C1 segment of cervical spinal cord (tissue), 14 donors: ENCODE data around the gene DYRK3.

ENCODE experiments used
- DNase-seq, 14 donors: peaks; one replicate each; lab custom pipeline; 2025; lab: John Stamatoyannopoulos, UW

DYRK3 gene

GRCh38 chr1:206683313-206683712 lies 48.0 kb downstream of the DYRK3 start:
- no peak for DNase-seq

DNA sequence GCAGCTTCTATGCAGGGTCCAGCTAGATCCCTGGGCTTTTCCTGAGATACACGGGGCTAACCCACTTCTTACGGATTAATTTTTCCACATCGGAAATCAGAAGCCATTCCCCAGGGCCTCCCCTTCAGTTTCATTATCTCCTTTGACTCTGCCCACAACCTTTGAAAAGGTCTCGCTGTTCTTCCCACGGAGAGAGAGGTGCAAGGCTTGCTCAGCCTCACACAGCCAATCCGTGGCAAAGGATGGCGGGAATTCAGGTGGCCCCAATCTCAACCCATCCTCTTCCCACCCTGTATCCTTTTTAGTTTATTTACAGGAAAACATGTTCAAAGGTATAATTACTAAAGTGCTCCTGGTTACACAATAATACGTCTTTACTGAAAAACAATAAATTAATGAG lies 48.7 kb downstream of the DYRK3 start:
- peak in 1 of 14 donors; percentile 14 for DNase-seq

DNA sequence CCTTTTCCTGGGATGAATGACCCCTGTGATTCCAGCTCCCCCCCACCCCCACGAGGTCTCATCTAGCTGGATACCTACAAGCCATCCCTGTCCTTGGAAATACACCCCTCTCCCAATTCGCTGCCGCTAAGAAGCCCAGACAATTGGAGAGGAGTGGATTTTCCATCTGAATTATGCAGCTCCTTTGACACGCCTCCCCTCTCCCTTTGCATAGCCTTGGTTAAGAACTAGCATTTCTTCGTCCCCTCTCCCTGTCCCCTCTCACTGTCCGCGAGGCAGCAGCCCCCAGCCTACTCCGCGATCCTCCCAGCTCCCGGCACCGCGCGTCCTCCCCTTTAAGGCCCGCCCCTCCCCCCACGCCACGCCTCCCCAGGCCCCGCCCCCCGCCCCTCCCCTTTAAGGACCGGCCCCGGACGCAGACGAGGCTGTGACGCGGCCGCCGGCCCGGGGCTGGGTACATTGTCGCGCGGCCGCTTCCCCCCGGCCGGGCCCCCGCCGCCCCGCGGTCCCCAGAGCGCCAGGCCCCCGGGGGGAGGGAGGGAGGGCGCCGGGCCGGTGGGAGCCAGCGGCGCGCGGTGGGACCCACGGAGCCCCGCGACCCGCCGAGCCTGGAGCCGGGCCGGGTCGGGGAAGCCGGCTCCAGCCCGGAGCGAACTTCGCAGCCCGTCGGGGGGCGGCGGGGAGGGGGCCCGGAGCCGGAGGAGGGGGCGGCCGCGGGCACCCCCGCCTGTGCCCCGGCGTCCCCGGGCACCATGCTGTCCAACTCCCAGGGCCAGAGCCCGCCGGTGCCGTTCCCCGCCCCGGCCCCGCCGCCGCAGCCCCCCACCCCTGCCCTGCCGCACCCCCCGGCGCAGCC lies 49.4 kb downstream of the DYRK3 start, which contains the start of gene MAPKAPK2:
TSS of gene MAPKAPK2 (plus strand) at position 428 of the 856 bp plus-strand sequence. CDS start at position 753, 325 bp downstream.
- peak in 13 of 14 donors; percentile 51 to 90 (median 68) for DNase-seq

GRCh38 chr1:206685334-206685768 lies 50.0 kb downstream of the DYRK3 start:
- DNase-seq, result peak in 5 of 14 donors; percentile 14 to 71 (median 50)

DNA sequence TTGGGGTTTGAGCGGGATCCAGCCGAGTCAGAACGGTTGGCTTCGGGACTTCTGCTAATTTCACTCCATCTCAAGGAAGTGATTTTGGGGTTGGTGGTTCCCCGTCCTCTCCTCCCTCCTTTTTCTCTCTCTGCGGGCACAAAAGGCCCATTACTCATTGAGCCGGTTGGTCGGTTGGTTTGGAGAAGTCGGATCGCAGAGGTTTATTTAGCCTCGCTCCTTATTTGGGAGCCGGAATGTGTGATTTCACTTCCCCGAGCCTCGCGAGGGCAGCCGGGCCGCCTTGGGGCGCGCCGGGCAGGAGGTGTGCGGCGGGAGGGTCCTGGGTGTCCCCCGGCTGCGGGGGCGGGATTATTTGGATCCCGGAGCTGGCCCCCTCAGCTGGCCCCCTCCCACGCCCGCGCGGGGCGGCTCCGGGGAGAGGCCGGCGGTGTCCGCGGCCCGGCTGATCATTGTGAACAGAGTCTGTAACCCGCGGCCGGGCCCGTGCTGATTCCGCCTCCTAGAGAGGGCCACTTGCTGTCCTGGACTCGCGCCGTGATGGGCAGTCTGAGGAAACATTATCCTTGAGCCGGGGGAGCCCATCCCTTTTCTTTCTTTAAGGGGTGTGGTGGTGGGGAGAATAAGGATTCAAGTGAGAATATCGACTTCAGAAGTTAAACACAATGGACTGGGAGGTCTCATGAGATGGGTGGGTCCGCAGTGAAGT lies 50.6 kb downstream of the DYRK3 start:
- peak in 8 of 14 donors; percentile 24 to 66 (median 52) for DNase-seq

- DNase-seq, result no peak
Observed at GRCh38 chr1:206686478-206687249, 51.3 kb downstream of the DYRK3 start.

- no peak for DNase-seq
Observed at GRCh38 chr1:206687251-206687914, 52.0 kb downstream of the DYRK3 start.

GRCh38 chr1:206687915-206688442 lies 52.6 kb downstream of the DYRK3 start:
- peak in 1 of 14 donors; percentile 35 for DNase-seq

- DNase-seq, result peak in 8 of 14 donors; percentile 18 to 69 (median 55)
Observed at GRCh38 chr1:206690516-206690915, 55.2 kb downstream of the DYRK3 start.

DNA sequence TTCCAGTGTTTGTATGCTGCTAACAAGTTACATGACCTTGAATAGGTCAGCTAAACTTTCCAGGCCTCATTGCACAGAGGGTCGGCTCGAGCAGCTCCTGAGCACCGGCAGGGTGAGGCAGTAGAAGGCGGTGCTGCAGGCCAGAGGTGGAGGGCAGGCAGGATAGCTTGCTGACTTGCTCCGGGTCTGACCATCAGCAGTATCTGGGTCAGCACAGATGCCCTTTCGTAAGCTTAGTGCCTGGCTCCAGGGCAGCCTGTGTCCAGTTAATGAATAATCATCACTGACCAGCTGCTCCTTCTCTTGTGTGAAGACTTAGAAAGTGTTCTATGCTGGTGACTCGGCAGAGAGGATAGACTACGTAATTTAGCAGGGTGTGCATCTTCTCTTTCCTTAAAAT lies 56.3 kb downstream of the DYRK3 start:
- peak in 1 of 14 donors; percentile 46 for DNase-seq

DNA sequence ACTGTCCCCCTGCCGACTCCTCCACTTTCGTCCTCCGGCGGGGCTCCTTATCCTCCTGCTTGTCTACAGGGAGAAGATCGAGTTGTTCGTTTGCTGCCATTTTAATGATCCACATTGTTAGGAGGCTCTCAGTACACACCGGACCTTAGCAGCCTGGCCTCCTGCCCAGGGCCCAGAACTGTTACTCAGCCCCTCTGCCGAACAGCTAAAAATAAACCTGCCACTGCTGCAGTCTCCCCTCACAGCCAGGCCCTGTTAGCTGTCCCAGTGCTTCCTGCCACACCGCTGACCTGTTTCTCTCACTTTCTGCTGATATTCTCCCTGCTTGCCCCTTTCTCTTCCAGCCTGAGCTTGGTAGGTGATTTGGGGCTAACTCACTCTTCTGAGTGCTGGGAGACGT lies 57.7 kb downstream of the DYRK3 start:
- peak in 6 of 14 donors; percentile 18 to 78 (median 38) for DNase-seq

- peak in 2 of 14 donors; percentile 42 to 49 for DNase-seq
Observed at GRCh38 chr1:206693592-206693991, 58.3 kb downstream of the DYRK3 start.

DNA sequence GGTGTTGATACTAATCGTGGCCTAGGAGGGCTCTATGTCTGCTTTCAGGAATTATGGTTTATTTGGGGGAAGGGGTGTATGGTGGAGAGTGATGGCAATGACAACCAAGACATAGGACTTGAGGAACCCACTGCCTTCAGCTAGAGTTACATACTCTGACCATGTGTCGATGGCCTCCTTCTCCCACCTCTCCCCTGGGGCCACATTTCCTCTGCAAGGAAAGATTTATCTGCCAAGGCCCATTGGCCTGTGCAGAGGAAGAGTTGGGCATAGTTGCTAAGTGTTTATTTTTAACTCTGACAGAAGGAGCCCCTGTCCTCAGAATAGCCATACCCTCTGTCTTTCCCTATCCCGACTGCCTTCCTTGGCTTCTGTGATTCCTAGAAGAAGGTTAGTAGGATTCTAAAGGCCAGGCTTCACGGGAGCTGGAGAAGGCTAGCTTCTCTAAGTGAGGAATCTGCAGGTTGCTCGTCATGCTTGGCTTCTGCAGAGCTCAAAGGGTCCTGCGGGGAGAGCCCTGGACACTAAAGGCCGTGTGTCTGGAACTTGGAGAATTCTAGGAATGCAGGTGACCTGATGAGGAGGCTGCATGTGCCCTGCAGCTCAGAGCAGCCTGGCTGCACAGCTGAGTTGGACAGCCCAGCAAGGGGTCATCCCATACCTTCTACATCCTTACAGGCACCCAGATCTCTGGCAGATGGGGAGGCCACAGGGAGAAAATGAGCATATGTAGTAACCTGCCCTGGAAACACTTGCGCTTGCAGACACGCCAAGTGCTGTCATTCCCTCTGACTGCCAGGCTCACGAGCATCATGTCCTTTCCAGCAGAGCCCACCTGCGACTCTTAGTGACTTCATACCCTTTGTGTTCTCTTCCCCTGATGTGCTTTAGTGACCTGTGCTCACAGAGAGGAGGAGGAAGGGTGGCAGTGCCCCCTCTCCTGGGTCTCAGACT lies 59.1 kb downstream of the DYRK3 start:
- peak in 1 of 14 donors; percentile 74 for DNase-seq

DNA sequence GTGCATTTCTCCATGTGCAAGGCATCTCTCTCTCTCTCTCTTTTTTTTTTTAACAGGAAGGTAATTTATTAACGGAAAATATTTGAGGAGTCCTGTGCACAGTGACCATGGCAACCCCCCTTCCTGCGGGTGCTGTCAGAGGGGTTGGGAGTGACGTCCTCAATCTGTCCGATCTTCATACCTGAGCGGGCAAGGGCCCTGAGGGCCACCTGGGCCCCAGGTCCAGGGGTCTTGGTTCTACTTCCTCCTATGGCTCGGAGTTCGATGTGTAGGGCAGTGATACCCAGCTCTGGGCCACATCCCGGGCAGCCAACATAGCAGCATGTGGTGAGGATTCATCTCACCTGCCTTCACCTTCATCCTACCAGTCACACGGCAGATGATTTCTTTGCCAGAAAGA lies 60.4 kb downstream of the DYRK3 start:
- no peak for DNase-seq

DNA sequence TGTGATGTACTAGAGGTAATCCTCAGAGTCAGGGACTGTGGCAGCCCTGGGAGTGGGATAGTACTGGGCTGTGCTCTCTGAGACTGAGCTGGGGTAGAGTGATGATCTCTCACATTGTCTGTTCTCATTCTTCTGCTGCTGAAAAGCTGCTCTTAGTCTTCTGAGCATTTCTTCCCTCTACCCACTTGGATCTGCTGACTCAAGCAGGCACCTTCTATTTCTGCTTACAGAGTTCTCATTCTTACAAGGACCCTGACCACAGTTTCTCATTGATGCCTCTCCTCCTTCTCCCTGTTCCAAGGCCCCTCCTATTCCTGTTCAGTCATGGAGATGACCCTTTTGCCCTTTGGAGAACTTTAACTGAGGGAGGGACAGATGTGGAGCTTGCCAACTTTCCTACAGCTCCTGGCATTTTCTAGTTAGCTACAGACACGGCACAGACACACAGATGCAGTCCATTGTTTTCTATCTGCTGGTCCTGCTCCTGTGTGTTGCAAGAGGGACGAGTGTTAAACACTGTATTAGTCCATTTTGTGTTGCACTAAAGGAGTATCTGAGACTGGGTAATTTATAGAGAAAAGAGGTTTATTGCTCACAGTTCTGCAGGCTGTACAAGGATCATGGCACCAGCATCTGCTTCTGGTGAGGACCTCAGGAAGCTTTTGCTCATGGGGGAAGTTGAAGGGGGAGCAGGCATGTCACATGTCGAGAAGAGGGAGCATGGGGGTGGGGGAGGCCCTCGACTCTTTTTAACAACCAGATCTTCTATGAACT lies 61.7 kb downstream of the DYRK3 start:
- DNase-seq, result no peak

DNA sequence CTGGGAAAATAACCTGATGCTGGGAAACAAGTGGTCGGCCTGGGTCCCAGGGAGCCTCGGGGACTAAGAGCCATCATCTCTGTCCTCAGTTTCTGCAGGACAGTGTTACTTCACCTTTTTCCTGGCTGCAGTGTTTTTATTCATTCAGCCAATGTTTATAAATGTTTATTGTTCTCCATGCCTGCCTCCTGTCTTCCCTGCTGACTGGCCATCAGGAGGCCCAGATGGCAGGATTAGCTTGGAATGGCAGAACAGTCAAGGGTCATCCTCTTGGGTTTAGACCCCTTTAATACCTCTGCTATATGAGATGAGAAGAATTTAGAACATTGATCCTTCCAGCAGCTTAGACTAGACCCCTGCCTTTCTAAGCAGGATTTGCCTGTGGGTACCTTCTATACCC lies 62.7 kb downstream of the DYRK3 start:
- peak in 1 of 14 donors; percentile 80 for DNase-seq
